K562 (cell line): ENCODE results near the gene DCTD. TPM values are rescaled to one million over a fixed set of nuclear protein-coding genes. Genes with fewer than 3 reads are reported as not detected.

Source experiments
- BRF2 ChIP-seq: IDR thresholded peaks from 3 replicates; pipeline ENCODE4 v1.6.1; 2011; ENCODE audit warnings: borderline replicate concordance, mild to moderate bottlenecking; ENCODE audit not compliant: insufficient read length, insufficient read depth
- CBFA2T2 ChIP-seq: fragments of 450-650 bp; conservative IDR thresholded peaks from 2 replicates; pipeline ENCODE4 v1.6.1; 2017; ENCODE audit warnings: mild to moderate bottlenecking
- EP400 ChIP-seq: fragments of 450-650 bp; IDR thresholded peaks from 2 replicates; pipeline ENCODE4 v1.6.1; 2017; ENCODE audit warnings: antibody characterized with exemption, mild to moderate bottlenecking, moderate library complexity
- FOXO4 ChIP-seq: fragments of 450-650 bp; formaldehyde crosslinking; IDR thresholded peaks from 2 replicates; pipeline ENCODE4 v1.4.0; 2020; ENCODE audit warnings: mild to moderate bottlenecking, moderate library complexity
- HDAC1 ChIP-seq, 2 experiments: fragments of 450-650 bp; IDR thresholded peaks; 2 replicates each; pipeline ENCODE4 v1.6.1; 2016 to 2017; ENCODE audit warnings: inconsistent platforms in 1 of 2, mild to moderate bottlenecking in 1 of 2, moderate library complexity in 1 of 2
- MAFG ChIP-seq: fragments of 450-650 bp; conservative IDR thresholded peaks from 2 replicates; pipeline ENCODE4 v1.6.1; 2016; ENCODE audit warnings: missing genetic modification characterization, missing compliant biosample characterization
- MLX ChIP-seq, 2 experiments: fragments of 450-650 bp in 1 of 2; sonication (generic) in 1 of 2; formaldehyde crosslinking; conservative IDR thresholded peaks; 2 replicates each; pipeline versions ENCODE4 v1.4.0 to v1.8.1; 2020 to 2022; ENCODE audit warnings: mild to moderate bottlenecking in 1 of 2, missing genetic modification reagents in 1 of 2
- NR2C1 ChIP-seq, 2 experiments: fragments of 450-650 bp; IDR thresholded peaks; 2 replicates each; pipeline ENCODE4 v1.6.1; 2017; ENCODE audit warnings: mild to moderate bottlenecking in 2 of 2, antibody characterized with exemption in 1 of 2, inconsistent platforms in 1 of 2, missing compliant biosample characterization in 1 of 2, missing genetic modification characterization in 1 of 2
- PREB ChIP-seq: sonication (generic); formaldehyde crosslinking; IDR thresholded peaks from 2 replicates; pipeline ENCODE4 v1.8.1; 2023; ENCODE audit warnings: mild to moderate bottlenecking, missing genetic modification reagents
- RBBP5 ChIP-seq: fragments of 200-600 bp; sonication (generic); IDR thresholded peaks from 2 replicates; pipeline ENCODE4 v1.6.1; 2012; ENCODE audit warnings: borderline replicate concordance, mild to moderate bottlenecking, low read length, control low read depth, inconsistent platforms; ENCODE audit not compliant: insufficient read depth, poor library complexity, severe bottlenecking
- RBFOX2 ChIP-seq: fragments of 200-400 bp; formaldehyde crosslinking; IDR thresholded peaks from 2 replicates; pipeline ENCODE4 v1.6.1; 2017; ENCODE audit warnings: low read depth, mild to moderate bottlenecking, low read length, moderate library complexity
- SAP30 ChIP-seq: fragments of 200-600 bp; sonication (generic); IDR thresholded peaks from 2 replicates; pipeline ENCODE4 v1.6.1; 2012; ENCODE audit warnings: borderline replicate concordance, low read depth, mild to moderate bottlenecking, moderate library complexity, low read length, control low read depth, inconsistent platforms; ENCODE audit not compliant: insufficient read depth, poor library complexity, severe bottlenecking
- SLC30A9 ChIP-seq: fragments of 250-450 bp; sonication (Bioruptor Pico); IDR thresholded peaks from 2 replicates; pipeline ENCODE4 v1.8.0; 2022; ENCODE audit warnings: mild to moderate bottlenecking, moderate library complexity
- TFAP4 ChIP-seq: sonication (generic); formaldehyde crosslinking; IDR thresholded peaks from 2 replicates; pipeline ENCODE4 v1.8.0; 2022; ENCODE audit warnings: missing genetic modification reagents, mild to moderate bottlenecking, moderate library complexity, borderline replicate concordance
- USF1 ChIP-seq: sonication (generic); formaldehyde crosslinking; IDR thresholded peaks from 2 replicates; pipeline ENCODE4 v1.9.0; 2022; ENCODE audit warnings: mild to moderate bottlenecking, missing genetic modification reagents
- ZBTB9 ChIP-seq: fragments of 450-650 bp; formaldehyde crosslinking; IDR thresholded peaks from 2 replicates; pipeline ENCODE4 v1.4.0; 2020; ENCODE audit warnings: mild to moderate bottlenecking, moderate library complexity
- ZFX ChIP-seq: sonication (generic); formaldehyde crosslinking; IDR thresholded peaks from 2 replicates; pipeline ENCODE4 v1.8.0; 2022; ENCODE audit warnings: mild to moderate bottlenecking, missing genetic modification reagents, moderate library complexity
- ZNF717 ChIP-seq: fragments of 250-450 bp; sonication (Bioruptor Pico); IDR thresholded peaks from 2 replicates; pipeline ENCODE4 v1.5.0; 2021
- polyA plus RNA-seq, 8 experiments: library from polyadenylated mRNA; depleted of rRNA in 4 of 8; stranded (reverse) in 5 of 8; unstranded in 3 of 8; fragments of >200 nt; fragmentation: Nextera tagmentation in 2 of 8; fragmentation: Illumina TruSeq in 1 of 8; extraction: Ambion mirVana in 2 of 8; extraction: Trizol in 1 of 8; gene quantifications; 2 replicates each; pipeline versions ENCODE4 v1.2.1 to v1.2.3, GENCODE V29; 2011 to 2014; ENCODE audit warnings: inconsistent platforms in 1 of 8, missing spikeins in 1 of 8
- total RNA-seq, 7 experiments: library from RNA; depleted of rRNA in 6 of 7; stranded (reverse); fragments of >200 nt in 6 of 7; fragmentation: Illumina TruSeq in 2 of 7; extraction: Trizol in 2 of 7; gene quantifications; 2 replicates each; pipeline versions ENCODE4 v1.2.1 to v1.2.3, GENCODE V29; 2011 to 2021; ENCODE audit warnings: low replicate concordance in 1 of 7

Gene DCTD
- total and polyA plus RNA-seq, 9 of the 15 experiments (the other 6 are each of a cell fraction or from before 2014, with no cell fraction given): 38.7 to 114 (median 76.5) TPM

GRCh38 chr4:182916483-182917181 is 554 bp downstream of the DCTD start (continued):
- TF ChIP-seq USF1 (CRISPR knock-in tag) (no peak), ZNF717 (CRISPR knock-in tag) (no peak), MLX (CRISPR knock-in tag; conservative IDR thresholded peaks at IDR 0.05) (no peak), CBFA2T2 (no peak), SAP30 (peak; percentile 9), SLC30A9 (no peak), MAFG (tag) (no peak), RBBP5 (peak; percentile 54), ZFX (peak; percentile 89), EP400 (peak; percentile 60), ZBTB9 (no peak), HDAC1 (IDR thresholded peaks at IDR 0.05) (0 out of 4 replicates have a peak, but pooled peaks of 1 of the 2 experiments have one; percentile 32), PREB (CRISPR knock-in tag) (no peak), BRF2 (no peak), TFAP4 (CRISPR knock-in tag) (peak; percentile 58; the same call in 1 of the 2 replicates), NR2C1 (IDR thresholded peaks at IDR 0.05) (no peak), NR2C1 (tag; IDR thresholded peaks at IDR 0.05) (no peak), RBFOX2 (peak; percentile 74), FOXO4 (CRISPR knock-in tag) (no peak)
